Measurements from ENCODE around the gene PDS5B. TPM values are rescaled to one million over a fixed set of nuclear protein-coding genes. Genes with fewer than 3 reads are reported as not detected.

PDS5B gene
- total and polyA plus RNA-seq, 2 of the 8 experiments (the other 6 are each of a cell fraction or from before 2014, with no cell fraction given): 5.5 to 54.6 TPM

DNA sequence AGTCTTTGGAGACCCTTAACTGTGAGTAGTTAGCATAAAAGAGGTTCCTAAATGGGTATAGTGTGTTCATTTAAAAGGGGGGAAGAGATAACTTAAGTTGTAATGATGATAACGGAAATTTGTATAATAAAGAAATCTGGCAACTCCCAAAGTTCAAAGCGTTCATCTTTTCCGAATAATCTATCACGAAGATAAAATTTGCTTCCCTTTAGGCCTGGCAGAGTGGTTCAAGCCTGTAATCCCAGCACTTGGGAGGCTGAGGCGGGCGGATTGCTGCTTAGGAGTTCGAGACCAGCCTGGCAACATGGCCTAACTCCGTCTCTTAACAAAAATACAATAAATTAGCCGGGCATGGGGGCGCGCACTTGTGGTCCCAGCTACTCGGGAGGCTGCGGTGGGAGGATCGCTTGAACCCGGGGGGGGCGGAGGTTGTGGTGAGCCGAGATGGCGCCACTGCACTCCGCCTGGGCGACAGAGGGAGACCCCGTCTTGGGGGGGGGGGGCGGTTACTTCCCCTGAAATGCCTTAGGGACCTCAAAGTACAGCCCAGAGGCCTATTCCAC lies 48.6 kb upstream of the PDS5B start:
- H3K4me1 ChIP-seq (replicated peaks in 1 of 4; ENCODE audit: control insufficient read depth in 3 of 4, insufficient read depth in 4 of 4, low read length in 3 of 4): no peaks in the 10 kb centered on the region; a peak in 1 of 7 replicates
- no peak overlapping the region for H2AFZ ChIP-seq (ENCODE audit: low read length)

More for the DNA sequence above, 48.6 kb upstream of the PDS5B start:
- H3K79me1 ChIP-seq (ENCODE audit: low read depth, low read length): no peaks in the 10 kb centered on the region
- H2BK15ac ChIP-seq (ENCODE audit: low read length): no peak overlapping the region
- no peaks in the 10 kb centered on the region; the same call in 1 of the 2 replicates for H3K23me2 ChIP-seq (ENCODE audit: low read depth, low read length)
- peaks cover 0 to 4% of the 10 kb centered on the region in 2 experiments for H4K20me1 ChIP-seq (replicated peaks in 1 of 2; ENCODE audit: control insufficient read depth in 1 of 2, insufficient read depth in 2 of 2, low read length in 2 of 2)
- no peak overlapping the region for H2AK5ac ChIP-seq (ENCODE audit: low read depth, low read length)
- H4K91ac ChIP-seq (replicated peaks; ENCODE audit: insufficient read length, low read length): no peak overlapping the region
- POLR2A ChIA-PET (ENCODE audit: partially characterized antibody): interaction anchor here (0.7 to 2.2 kb wide), 11 partner anchors 10 to 131 kb away, joined by 3 to 10 read pairs (median 3); no protein-coding TSS in a partner anchor
- peak overlapping the region; percentile 81 to 96 (median 94) for H3K4me3 ChIP-seq (ENCODE audit: extremely low read depth in 1 of 4, insufficient read depth in 2 of 4, low read depth in 3 of 4, low read length in 4 of 4)
- peak overlapping the region; percentile 82 to 98 (median 88) for H3K9ac ChIP-seq (replicated peaks in 1 of 4; ENCODE audit: extremely low read depth in 1 of 4, low read depth in 3 of 4, low read length in 3 of 4)
- no peaks in the 10 kb centered on the region for H3K9me3 ChIP-seq (ENCODE audit: insufficient read depth in 2 of 2, low read depth in 1 of 2, low read length in 1 of 2)
- TF ChIP-seq SIX5 (IDR thresholded peaks at IDR 0.05; ENCODE audit: low read depth, low read length): no peak
- TF ChIP-seq TAF1 (IDR thresholded peaks at IDR 0.05; ENCODE audit: low read depth, low read length): 0 out of 2 replicates have a peak, but pooled peaks have one; percentile 29
- no peak overlapping the region for H3K56ac ChIP-seq (replicated peaks; ENCODE audit: insufficient read length, low read depth, low read length)
- H2BK20ac ChIP-seq (ENCODE audit: low read length): no peak overlapping the region
- no peak overlapping the region for H3K4ac ChIP-seq (replicated peaks; ENCODE audit: insufficient read length, low read depth, low read length)
- 0 out of 2 replicates have a peak overlapping the region, but pooled peaks have one; percentile 85 for H3K27ac ChIP-seq (ENCODE audit: low read depth, low read length)
- FAIRE-seq (no peak), DNase-seq (ENCODE audit: low read depth in 1 of 2, low spot score in 2 of 2) (peak in 1 of 2 experiments; percentile 53)
- no peak overlapping the region for H2BK120ac ChIP-seq (replicated peaks; ENCODE audit: low read depth, low read length)
- peak overlapping the region; percentile 60 for H4K5ac ChIP-seq (ENCODE audit: insufficient read length, low read depth, low read length)
- no peak overlapping the region for H3K14ac ChIP-seq (ENCODE audit: insufficient read length)
- H3K4me2 ChIP-seq (ENCODE audit: insufficient read depth in 1 of 2, low read depth in 2 of 2, low read length in 2 of 2): peak overlapping the region; percentile 48 to 65
- no peak overlapping the region; the same call in 1 of the 2 replicates for H3K18ac ChIP-seq (ENCODE audit: extremely low read depth, low read length)
- H3K79me2 ChIP-seq (ENCODE audit: control insufficient read depth in 1 of 2, insufficient read depth in 2 of 2, low read length in 2 of 2): peaks cover 0 to 48% of the 10 kb centered on the region in 2 experiments; a peak in 3 of 4 replicates
- H3K23ac ChIP-seq (ENCODE audit: insufficient read length): no peak overlapping the region
- H2BK5ac ChIP-seq (ENCODE audit: low read depth, low read length): peak overlapping the region; percentile 96; the same call in 1 of the 2 replicates
- 21% methylated on average over 22 of the region's 22 CpGs; no CpG with 5 or more reads in 1 of the 2 experiments for WGBS, 2 experiments (ENCODE audit: extremely low coverage in 1 of 2, insufficient coverage in 1 of 2, insufficient read length in 1 of 2, insufficient replicate concordance in 2 of 2, low coverage in 1 of 2, low lambda C conversion rate in 2 of 2, missing lambda C conversion rate in 1 of 2)
- no peaks in the 10 kb centered on the region for H3K27me3 ChIP-seq (replicated peaks in 1 of 4; ENCODE audit: control insufficient read depth in 3 of 4, extremely low read depth in 1 of 4, insufficient read depth in 3 of 4, low read length in 3 of 4)
- no peak overlapping the region; the same call in 1 of the 2 replicates for H2BK12ac ChIP-seq (ENCODE audit: low read depth, low read length)
- CTCF ChIA-PET (ENCODE audit: partially characterized antibody): interaction anchor here (0.6 to 1.1 kb wide), 8 partner anchors 12 to 611 kb away, joined by 3 to 4 read pairs (median 3); no protein-coding TSS in a partner anchor
- peaks cover 0 to 22% (median 8%) of the 10 kb centered on the region in 4 experiments; a peak in 4 of 8 replicates for H3K36me3 ChIP-seq (ENCODE audit: control insufficient read depth in 2 of 4, insufficient read depth in 4 of 4, low read length in 3 of 4)
- H4K8ac ChIP-seq (ENCODE audit: extremely low read depth, insufficient read depth, low read length): peak overlapping the region; percentile 92; the same call in 1 of the 2 replicates

All from H1 (cell line).